Lower lobe of right lung (tissue), 2 donors: Measurements from ENCODE around the gene ADAMTS7. TPM values are rescaled to one million over a fixed set of nuclear protein-coding genes. Genes with fewer than 3 reads are reported as not detected.
"Not testable (repeated sequence)": the region's sequence is repeated elsewhere in the genome, so short reads cannot be mapped to it uniquely, and the experiment has no call there.

Experiments used
- ATAC-seq, 2 donors: fragments of 200-7000 bp; cut with Tn5 transposase; one replicate each; pipeline ENCODE4 v1.9.1; 2020 to 2022; ENCODE audit warnings: mild to moderate bottlenecking in 2 of 2, moderate library complexity in 2 of 2
- DNase-seq: peaks from one replicate; pipeline ENCODE4 v3.0.0-alpha.2; 2020
- H3K27ac ChIP-seq: fragments of 200-600 bp; one replicate; pipeline ENCODE4 v1.8.0; 2022
- H3K27me3 ChIP-seq: fragments of 200-600 bp; one replicate; pipeline ENCODE4 v1.8.0; 2022; ENCODE audit warnings: low read depth
- H3K36me3 ChIP-seq: fragments of 200-600 bp; one replicate; pipeline ENCODE4 v1.8.0; 2022; ENCODE audit warnings: mild to moderate bottlenecking
- H3K4me1 ChIP-seq: fragments of 200-600 bp; one replicate; pipeline ENCODE4 v1.8.0; 2022
- H3K4me3 ChIP-seq: fragments of 200-600 bp; one replicate; pipeline ENCODE4 v1.8.0; 2022; ENCODE audit warnings: mild to moderate bottlenecking
- H3K9me3 ChIP-seq: fragments of 200-600 bp; one replicate; pipeline ENCODE4 v1.8.0; 2022
- intact Hi-C: fragments of 100-400 bp; cut with DNase I; formaldehyde crosslinking; loops from one replicate; pipeline ENCODE4 v1.11.0; 2022
- total RNA-seq: library from RNA; stranded (reverse); fragmentation: NEBNext Ultra II Directional; extraction: Animal tissue kit (Norgen Biotek cat#: 25700); gene quantifications from one replicate; pipeline ENCODE4 v1.2.1, GENCODE V29; 2021
- TF ChIP-seq, protein P1 (sequence below): fragments of 200-600 bp; IDR thresholded peaks from one replicate; pipeline ENCODE4 v1.8.0; 2022; ENCODE audit warnings: antibody characterized with exemption, mild to moderate bottlenecking
- donor health status: DM: no; HTN: yes; CAD: no; lungs with severe emphysema.

The ADAMTS7 gene
- total RNA-seq, 1 donor from 2014 or later, result 5.3 TPM

DNA sequence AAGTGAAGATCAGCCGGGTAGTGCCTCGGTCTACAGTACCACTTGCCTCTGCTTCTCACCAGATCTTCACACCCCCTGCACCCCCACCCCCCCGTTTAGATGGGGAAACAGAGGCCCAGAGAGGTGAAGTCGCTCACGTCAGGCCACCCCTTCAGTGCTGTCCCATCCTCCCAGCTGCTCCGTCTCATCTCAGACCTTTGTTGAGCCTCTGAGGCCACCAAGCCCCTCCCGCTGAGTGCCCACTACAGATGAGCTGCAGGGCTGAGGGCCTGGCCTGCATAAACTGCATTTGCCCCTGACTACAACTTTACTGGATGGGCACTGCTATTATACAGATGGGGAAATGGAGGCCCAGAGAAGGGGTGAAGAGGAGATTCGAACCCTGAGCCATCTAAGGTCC lies 35.8 kb downstream of the ADAMTS7 start:
- DNase-seq, result no peak
- TF ChIP-seq, protein P1, sequence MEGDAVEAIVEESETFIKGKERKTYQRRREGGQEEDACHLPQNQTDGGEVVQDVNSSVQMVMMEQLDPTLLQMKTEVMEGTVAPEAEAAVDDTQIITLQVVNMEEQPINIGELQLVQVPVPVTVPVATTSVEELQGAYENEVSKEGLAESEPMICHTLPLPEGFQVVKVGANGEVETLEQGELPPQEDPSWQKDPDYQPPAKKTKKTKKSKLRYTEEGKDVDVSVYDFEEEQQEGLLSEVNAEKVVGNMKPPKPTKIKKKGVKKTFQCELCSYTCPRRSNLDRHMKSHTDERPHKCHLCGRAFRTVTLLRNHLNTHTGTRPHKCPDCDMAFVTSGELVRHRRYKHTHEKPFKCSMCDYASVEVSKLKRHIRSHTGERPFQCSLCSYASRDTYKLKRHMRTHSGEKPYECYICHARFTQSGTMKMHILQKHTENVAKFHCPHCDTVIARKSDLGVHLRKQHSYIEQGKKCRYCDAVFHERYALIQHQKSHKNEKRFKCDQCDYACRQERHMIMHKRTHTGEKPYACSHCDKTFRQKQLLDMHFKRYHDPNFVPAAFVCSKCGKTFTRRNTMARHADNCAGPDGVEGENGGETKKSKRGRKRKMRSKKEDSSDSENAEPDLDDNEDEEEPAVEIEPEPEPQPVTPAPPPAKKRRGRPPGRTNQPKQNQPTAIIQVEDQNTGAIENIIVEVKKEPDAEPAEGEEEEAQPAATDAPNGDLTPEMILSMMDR, result no peak
- Histone ChIP-seq H3K9me3 (no peaks in the 10 kb centered on the region), H3K4me3 (no peak overlapping the region), H3K27me3 (no peaks in the 10 kb centered on the region), H3K4me1 (peaks cover 14% of the 10 kb centered on the region), H3K36me3 (no peaks in the 10 kb centered on the region), H3K27ac (no peak overlapping the region)
- intact Hi-C loops, result no loop called here
- ATAC-seq, result no peak

DNA sequence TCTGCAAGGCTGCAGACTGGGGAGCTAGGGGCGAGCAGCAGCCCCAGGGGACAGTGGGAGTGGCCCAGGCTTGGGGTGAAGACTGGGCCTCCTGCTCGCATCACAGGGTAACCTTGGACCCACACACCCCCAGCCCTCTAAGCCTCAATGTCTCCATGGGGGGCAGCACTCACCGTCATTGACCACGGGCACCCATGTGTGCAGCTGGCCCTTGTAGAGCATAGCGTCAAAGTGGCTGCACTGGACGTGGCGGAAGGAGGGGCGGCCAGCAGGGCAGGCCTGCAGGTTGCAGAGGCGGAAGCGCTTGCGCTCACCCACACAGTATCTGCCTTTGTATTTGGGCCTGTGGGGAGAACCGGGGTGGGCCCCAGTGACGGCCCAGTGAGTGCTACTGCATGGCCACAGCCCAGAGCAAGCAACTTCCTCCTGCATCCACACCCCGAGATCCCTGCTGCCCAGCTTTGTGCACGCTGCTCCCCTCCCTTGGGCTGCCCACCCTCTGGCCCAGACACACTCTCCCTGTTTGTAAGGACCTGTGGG lies 36.7 kb downstream of the ADAMTS7 start:
- intact Hi-C loops, H3K36me3 ChIP-seq, H3K4me3 ChIP-seq, H3K27me3 ChIP-seq, H3K27ac ChIP-seq, DNase-seq, ATAC-seq, H3K9me3 ChIP-seq: not testable (repeated sequence)
- peaks cover 13% of the 10 kb centered on the region for H3K4me1 ChIP-seq

GRCh38 chr15:78773765-78774450 lies 37.4 kb downstream of the ADAMTS7 start:
- DNase-seq, ATAC-seq, H3K9me3 ChIP-seq, intact Hi-C loops, H3K36me3 ChIP-seq, H3K27ac ChIP-seq, H3K4me1 ChIP-seq, H3K4me3 ChIP-seq, H3K27me3 ChIP-seq: not testable (repeated sequence)

DNA sequence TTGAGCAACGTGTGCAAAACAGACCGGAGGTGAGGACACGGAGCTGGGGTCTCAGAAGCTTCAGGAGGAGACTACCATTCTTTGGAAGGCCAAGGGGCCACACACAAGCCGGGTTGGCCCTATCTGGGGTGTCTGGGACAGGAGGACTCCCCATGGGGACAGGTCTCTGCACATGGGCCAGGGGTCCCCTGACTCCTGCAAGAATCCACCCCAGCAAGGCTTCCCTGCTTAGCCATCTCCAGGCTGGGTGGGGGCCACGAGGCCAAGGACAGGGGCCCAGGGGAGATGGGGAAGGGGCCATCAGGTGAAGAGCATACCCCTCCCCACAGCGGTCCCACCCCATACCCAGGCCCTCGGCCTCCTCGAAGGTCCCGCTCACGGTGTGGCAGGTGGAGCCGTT lies 38.5 kb downstream of the ADAMTS7 start:
- H3K4me3 ChIP-seq, result no peak overlapping the region
- TF ChIP-seq, protein P1, result no peak
- DNase-seq (no peak), ATAC-seq (no peak)
- no peak overlapping the region for H3K27ac ChIP-seq
- H3K9me3 ChIP-seq, result no peaks in the 10 kb centered on the region
- no peaks in the 10 kb centered on the region for H3K4me1 ChIP-seq
- intact Hi-C loops, result no loop called here
- H3K27me3 ChIP-seq, result no peaks in the 10 kb centered on the region
- H3K36me3 ChIP-seq, result no peaks in the 10 kb centered on the region

DNA sequence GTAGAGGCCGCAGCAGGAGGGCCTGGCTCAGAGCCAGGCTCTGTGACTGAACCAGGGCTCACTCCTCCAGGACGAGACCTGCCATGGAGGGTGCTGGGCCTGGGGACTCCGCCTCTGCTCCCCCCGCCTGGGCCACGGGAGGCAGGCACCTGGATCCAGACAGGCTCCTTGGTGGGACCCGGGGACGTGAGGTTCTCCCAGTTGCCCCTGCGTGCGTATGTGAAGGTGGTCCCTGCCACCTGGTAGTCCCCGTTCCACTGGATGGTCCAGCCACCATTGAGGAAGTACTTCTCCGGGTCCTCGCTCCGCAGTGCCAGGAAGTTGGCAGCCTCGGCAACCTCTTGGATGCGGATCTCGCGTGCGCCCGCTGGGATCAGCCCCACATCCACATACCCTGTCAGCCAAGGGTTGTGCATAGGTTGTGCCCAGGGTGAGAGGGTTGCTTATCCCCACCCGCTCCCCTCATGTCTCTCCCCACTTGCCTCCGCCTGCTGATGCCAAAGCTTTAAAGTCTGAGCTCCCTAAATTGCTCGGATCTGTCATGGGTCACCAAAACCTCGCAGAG lies 39.7 kb downstream of the ADAMTS7 start:
- H3K4me3 ChIP-seq, H3K27me3 ChIP-seq, intact Hi-C loops, H3K36me3 ChIP-seq, H3K4me1 ChIP-seq, H3K9me3 ChIP-seq, ATAC-seq, H3K27ac ChIP-seq: not testable (repeated sequence)
- peak; percentile 37 for DNase-seq

DNA sequence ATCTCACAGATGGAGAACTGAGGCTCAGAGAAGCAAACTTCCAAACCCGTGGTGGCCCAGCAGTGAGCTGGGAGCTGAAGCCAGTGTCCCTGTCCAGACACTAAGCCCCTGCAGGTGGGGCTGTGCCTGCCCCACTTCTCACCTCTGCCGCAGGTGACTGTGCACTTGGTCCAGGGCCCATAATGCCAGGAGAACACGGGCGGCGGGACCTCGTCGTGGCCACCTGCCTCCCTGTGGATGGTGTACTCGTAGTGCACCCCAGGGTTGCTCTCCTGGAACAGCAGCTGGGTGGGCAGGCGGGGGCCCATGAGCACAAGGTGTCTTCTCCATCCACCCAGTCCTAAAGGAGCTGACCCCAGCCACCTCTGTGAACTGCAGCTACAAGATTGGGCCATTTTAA lies 40.2 kb downstream of the ADAMTS7 start:
- H3K27ac ChIP-seq, DNase-seq, H3K9me3 ChIP-seq, intact Hi-C loops, H3K36me3 ChIP-seq, H3K4me3 ChIP-seq, ATAC-seq, H3K4me1 ChIP-seq, H3K27me3 ChIP-seq: not testable (repeated sequence)

- ATAC-seq, H3K36me3 ChIP-seq, H3K4me1 ChIP-seq, H3K27ac ChIP-seq, H3K27me3 ChIP-seq, intact Hi-C loops, H3K9me3 ChIP-seq, DNase-seq, H3K4me3 ChIP-seq: not testable (repeated sequence)
Measured at GRCh38 chr15:78769473-78770225, 41.6 kb downstream of the ADAMTS7 start.
